ENCODE results near the gene SYS1. TPM values are rescaled to one million over a fixed set of nuclear protein-coding genes. Genes with fewer than 3 reads are reported as not detected.

The SYS1 gene
- total RNA-seq, 1 donor = 31.8 TPM

GRCh38 chr20:45339084-45339483 lies 23.9 kb upstream of the SYS1 start:
- Histone ChIP-seq H3K36me3 (ENCODE audit: insufficient read depth, low read length) (peaks cover 64% of the 10 kb centered on the region), H3K4me1 (ENCODE audit: insufficient read depth, low read length) (peaks cover 81% of the 10 kb centered on the region)

GRCh38 chr20:45339799-45340198 lies 23.2 kb upstream of the SYS1 start:
- peaks cover 61% of the 10 kb centered on the region for H3K36me3 ChIP-seq (ENCODE audit: insufficient read depth, low read length)
- H3K4me2 ChIP-seq (ENCODE audit: insufficient read depth, low read length) = no peak overlapping the region
- peaks cover 89% of the 10 kb centered on the region for H3K79me2 ChIP-seq (ENCODE audit: insufficient read depth, low read length)
- no peak for TF ChIP-seq CTCF (IDR thresholded peaks at IDR 0.05; ENCODE audit: extremely low read depth, low read depth, low read length)
- H3K4me1 ChIP-seq (ENCODE audit: insufficient read depth, low read length) = peaks cover 88% of the 10 kb centered on the region
- peaks cover 35% of the 10 kb centered on the region for H4K20me1 ChIP-seq (ENCODE audit: insufficient read depth, low read length)
- no peaks in the 10 kb centered on the region for H3K27me3 ChIP-seq (ENCODE audit: insufficient read depth, low read length)
- no peaks in the 10 kb centered on the region for H3K9me3 ChIP-seq (ENCODE audit: low read depth, low read length)
- no peak overlapping the region for H3K4me3 ChIP-seq (ENCODE audit: insufficient read depth, low read length)
- DNase-seq (ENCODE audit: insufficient read length, low spot score, missing footprints) = no peak
- peak overlapping the region; percentile 100 for H3K27ac ChIP-seq (ENCODE audit: low read depth, low read length)
- H2AFZ ChIP-seq (ENCODE audit: low read length) = no peak overlapping the region

More at GRCh38 chr20:45339084-45339483, 23.9 kb upstream of the SYS1 start:
- Histone ChIP-seq H4K20me1 (ENCODE audit: insufficient read depth, low read length) (peaks cover 29% of the 10 kb centered on the region), H2AFZ (ENCODE audit: low read length) (no peak overlapping the region), H3K79me2 (ENCODE audit: insufficient read depth, low read length) (peaks cover 86% of the 10 kb centered on the region), H3K9me3 (ENCODE audit: low read depth, low read length) (no peaks in the 10 kb centered on the region), H3K4me2 (ENCODE audit: insufficient read depth, low read length) (peak overlapping the region; percentile 69), H3K27ac (ENCODE audit: low read depth, low read length) (peak overlapping the region; percentile 100), H3K27me3 (ENCODE audit: insufficient read depth, low read length) (no peaks in the 10 kb centered on the region), H3K4me3 (ENCODE audit: insufficient read depth, low read length) (no peak overlapping the region)
- no peak for TF ChIP-seq CTCF (IDR thresholded peaks at IDR 0.05; ENCODE audit: extremely low read depth, low read depth, low read length)
- DNase-seq (ENCODE audit: insufficient read length, low spot score, missing footprints) = no peak

- H3K36me3 ChIP-seq (ENCODE audit: insufficient read depth, low read length) = peaks cover 59% of the 10 kb centered on the region
- TF ChIP-seq CTCF (IDR thresholded peaks at IDR 0.05; ENCODE audit: extremely low read depth, low read depth, low read length) = no peak
These were observed 22.6 kb upstream of the SYS1 start for GRCh38 chr20:45340236-45340847.

GRCh38 chr20:45340951-45341350 lies 22.0 kb upstream of the SYS1 start:
- Histone ChIP-seq H3K4me1 (ENCODE audit: insufficient read depth, low read length) (peaks cover 94% of the 10 kb centered on the region), H3K27me3 (ENCODE audit: insufficient read depth, low read length) (no peaks in the 10 kb centered on the region), H3K79me2 (ENCODE audit: insufficient read depth, low read length) (peaks cover 89% of the 10 kb centered on the region), H4K20me1 (ENCODE audit: insufficient read depth, low read length) (peaks cover 38% of the 10 kb centered on the region), H2AFZ (ENCODE audit: low read length) (no peak overlapping the region), H3K4me2 (ENCODE audit: insufficient read depth, low read length) (no peak overlapping the region), H3K36me3 (ENCODE audit: insufficient read depth, low read length) (peaks cover 55% of the 10 kb centered on the region), H3K4me3 (ENCODE audit: insufficient read depth, low read length) (no peak overlapping the region), H3K9me3 (ENCODE audit: low read depth, low read length) (no peaks in the 10 kb centered on the region), H3K27ac (ENCODE audit: low read depth, low read length) (peak overlapping the region; percentile 100)
- TF ChIP-seq CTCF (IDR thresholded peaks at IDR 0.05; ENCODE audit: extremely low read depth, low read depth, low read length) = no peak
- no peak for DNase-seq (ENCODE audit: insufficient read length, low spot score, missing footprints)

More at GRCh38 chr20:45340236-45340847, 22.6 kb upstream of the SYS1 start:
- Histone ChIP-seq H3K27ac (ENCODE audit: low read depth, low read length) (peak overlapping the region; percentile 100), H3K27me3 (ENCODE audit: insufficient read depth, low read length) (no peaks in the 10 kb centered on the region), H3K4me3 (ENCODE audit: insufficient read depth, low read length) (no peak overlapping the region), H3K4me1 (ENCODE audit: insufficient read depth, low read length) (peaks cover 94% of the 10 kb centered on the region), H2AFZ (ENCODE audit: low read length) (no peak overlapping the region), H3K4me2 (ENCODE audit: insufficient read depth, low read length) (no peak overlapping the region), H3K9me3 (ENCODE audit: low read depth, low read length) (no peaks in the 10 kb centered on the region), H4K20me1 (ENCODE audit: insufficient read depth, low read length) (peaks cover 38% of the 10 kb centered on the region), H3K79me2 (ENCODE audit: insufficient read depth, low read length) (peaks cover 89% of the 10 kb centered on the region)
- no peak for DNase-seq (ENCODE audit: insufficient read length, low spot score, missing footprints)

Data from osteoblast (primary cell).